ENCODE results near the gene EFHC2. TPM values are rescaled to one million over a fixed set of nuclear protein-coding genes. Genes with fewer than 3 reads are reported as not detected.

The EFHC2 gene
- total RNA-seq, 1 donor from 2014 or later, result under 0.01 TPM

GRCh38 chrX:44232081-44232480 is 111.4 kb downstream of the EFHC2 start:
- Histone ChIP-seq H3K4me3 (ENCODE audit: low read depth, low read length) (no peak overlapping the region), H3K27me3 (ENCODE audit: control insufficient read depth, insufficient read depth, low read length) (no peaks in the 10 kb centered on the region), H3K36me3 (ENCODE audit: control insufficient read depth, insufficient read depth, low read length) (no peaks in the 10 kb centered on the region)
- FAIRE-seq (no peak), DNase-seq (ENCODE audit: low read depth) (no peak)
- TF ChIP-seq, protein P1, sequence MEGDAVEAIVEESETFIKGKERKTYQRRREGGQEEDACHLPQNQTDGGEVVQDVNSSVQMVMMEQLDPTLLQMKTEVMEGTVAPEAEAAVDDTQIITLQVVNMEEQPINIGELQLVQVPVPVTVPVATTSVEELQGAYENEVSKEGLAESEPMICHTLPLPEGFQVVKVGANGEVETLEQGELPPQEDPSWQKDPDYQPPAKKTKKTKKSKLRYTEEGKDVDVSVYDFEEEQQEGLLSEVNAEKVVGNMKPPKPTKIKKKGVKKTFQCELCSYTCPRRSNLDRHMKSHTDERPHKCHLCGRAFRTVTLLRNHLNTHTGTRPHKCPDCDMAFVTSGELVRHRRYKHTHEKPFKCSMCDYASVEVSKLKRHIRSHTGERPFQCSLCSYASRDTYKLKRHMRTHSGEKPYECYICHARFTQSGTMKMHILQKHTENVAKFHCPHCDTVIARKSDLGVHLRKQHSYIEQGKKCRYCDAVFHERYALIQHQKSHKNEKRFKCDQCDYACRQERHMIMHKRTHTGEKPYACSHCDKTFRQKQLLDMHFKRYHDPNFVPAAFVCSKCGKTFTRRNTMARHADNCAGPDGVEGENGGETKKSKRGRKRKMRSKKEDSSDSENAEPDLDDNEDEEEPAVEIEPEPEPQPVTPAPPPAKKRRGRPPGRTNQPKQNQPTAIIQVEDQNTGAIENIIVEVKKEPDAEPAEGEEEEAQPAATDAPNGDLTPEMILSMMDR (IDR thresholded peaks at IDR 0.05; ENCODE audit: insufficient read depth, low read length, severe bottlenecking), result no peak

DNA sequence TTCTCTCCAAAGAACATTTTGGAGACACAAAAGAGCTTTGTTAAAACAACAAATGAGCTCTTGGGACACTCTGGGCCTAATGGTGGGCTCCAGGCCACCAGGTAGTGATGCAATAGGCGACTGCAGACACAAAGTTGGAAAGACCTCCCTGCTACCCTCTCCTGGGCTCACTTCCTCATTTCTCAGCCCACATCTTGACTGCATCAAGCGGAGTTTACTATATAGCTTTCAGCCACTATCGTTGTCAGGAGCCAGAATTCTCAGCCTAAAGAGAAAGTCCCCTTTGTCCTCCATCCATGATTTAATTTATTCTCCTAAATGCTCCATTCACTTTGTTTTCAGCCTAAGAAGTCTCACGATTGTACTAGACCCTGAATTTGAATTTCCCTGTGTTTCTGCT is 114.9 kb downstream of the EFHC2 start:
- no peak for DNase-seq (ENCODE audit: low read depth)
- no peak overlapping the region for H3K4me3 ChIP-seq (ENCODE audit: low read depth, low read length)
- no peaks in the 10 kb centered on the region for H3K27me3 ChIP-seq (ENCODE audit: control insufficient read depth, insufficient read depth, low read length)
- H3K36me3 ChIP-seq (ENCODE audit: control insufficient read depth, insufficient read depth, low read length), result no peaks in the 10 kb centered on the region
- TF ChIP-seq, protein P1 (IDR thresholded peaks at IDR 0.05; ENCODE audit: insufficient read depth, low read length, severe bottlenecking), result no peak
- FAIRE-seq, result no peak

GRCh38 chrX:44227991-44228390 is 115.5 kb downstream of the EFHC2 start:
- Histone ChIP-seq H3K36me3 (ENCODE audit: control insufficient read depth, insufficient read depth, low read length) (no peaks in the 10 kb centered on the region), H3K27me3 (ENCODE audit: control insufficient read depth, insufficient read depth, low read length) (no peaks in the 10 kb centered on the region), H3K4me3 (ENCODE audit: low read depth, low read length) (no peak overlapping the region)
- TF ChIP-seq, protein P1 (IDR thresholded peaks at IDR 0.05; ENCODE audit: insufficient read depth, low read length, severe bottlenecking), result no peak
- no peak for FAIRE-seq
- no peak for DNase-seq (ENCODE audit: low read depth)

DNA sequence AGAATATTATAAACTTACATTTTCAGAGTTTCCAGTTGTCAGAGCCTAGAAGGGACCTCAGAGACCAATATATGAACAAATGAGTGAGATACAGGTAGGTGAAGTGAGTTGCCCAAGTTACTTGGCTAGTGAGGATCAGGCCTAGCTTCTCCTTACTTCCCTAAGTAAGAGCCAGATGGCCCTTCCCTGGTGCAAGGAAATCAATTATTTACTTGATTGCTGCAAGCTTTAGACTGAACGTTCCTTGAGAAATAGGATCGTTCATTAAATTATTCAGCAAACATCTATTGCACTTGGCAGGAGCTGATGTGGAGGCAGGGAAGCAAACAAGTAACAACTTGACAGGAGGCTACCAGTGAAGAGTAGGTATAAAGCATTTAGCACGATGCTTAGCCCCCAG is 117.8 kb downstream of the EFHC2 start:
- TF ChIP-seq, protein P1 (IDR thresholded peaks at IDR 0.05; ENCODE audit: insufficient read depth, low read length, severe bottlenecking), result no peak
- no peak for FAIRE-seq

DNA sequence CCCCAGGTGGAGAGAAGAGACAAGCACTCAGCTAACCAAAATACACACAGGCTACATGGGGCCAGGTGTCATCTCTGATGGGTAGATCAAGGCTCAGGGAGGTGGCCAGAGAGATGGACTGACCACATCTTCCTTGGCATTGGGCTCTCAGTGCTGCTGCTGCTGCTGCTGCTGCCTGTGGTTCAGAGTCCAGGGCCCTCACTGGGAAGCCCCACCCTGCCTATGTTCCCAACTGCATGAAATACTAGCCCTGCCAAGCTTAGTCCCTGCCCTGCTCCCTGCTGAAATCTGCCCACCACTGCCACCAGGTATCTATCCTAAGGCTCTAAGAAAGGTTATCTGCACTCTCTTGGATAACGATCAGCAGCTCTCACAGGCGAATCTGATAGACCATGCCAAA is 118.7 kb downstream of the EFHC2 start:
- FAIRE-seq (no peak), DNase-seq (ENCODE audit: low read depth) (no peak)
- no peaks in the 10 kb centered on the region for H3K36me3 ChIP-seq (ENCODE audit: control insufficient read depth, insufficient read depth, low read length)
- TF ChIP-seq, protein P1 (IDR thresholded peaks at IDR 0.05; ENCODE audit: insufficient read depth, low read length, severe bottlenecking), result no peak
- H3K27me3 ChIP-seq (ENCODE audit: control insufficient read depth, insufficient read depth, low read length), result no peaks in the 10 kb centered on the region
- H3K4me3 ChIP-seq (ENCODE audit: low read depth, low read length), result no peak overlapping the region

More for the DNA sequence above, 117.8 kb downstream of the EFHC2 start:
- DNase-seq (ENCODE audit: low read depth), result peak; percentile 50
- Histone ChIP-seq H3K36me3 (ENCODE audit: control insufficient read depth, insufficient read depth, low read length) (no peaks in the 10 kb centered on the region), H3K4me3 (ENCODE audit: low read depth, low read length) (no peak overlapping the region), H3K27me3 (ENCODE audit: control insufficient read depth, insufficient read depth, low read length) (no peaks in the 10 kb centered on the region)

DNA sequence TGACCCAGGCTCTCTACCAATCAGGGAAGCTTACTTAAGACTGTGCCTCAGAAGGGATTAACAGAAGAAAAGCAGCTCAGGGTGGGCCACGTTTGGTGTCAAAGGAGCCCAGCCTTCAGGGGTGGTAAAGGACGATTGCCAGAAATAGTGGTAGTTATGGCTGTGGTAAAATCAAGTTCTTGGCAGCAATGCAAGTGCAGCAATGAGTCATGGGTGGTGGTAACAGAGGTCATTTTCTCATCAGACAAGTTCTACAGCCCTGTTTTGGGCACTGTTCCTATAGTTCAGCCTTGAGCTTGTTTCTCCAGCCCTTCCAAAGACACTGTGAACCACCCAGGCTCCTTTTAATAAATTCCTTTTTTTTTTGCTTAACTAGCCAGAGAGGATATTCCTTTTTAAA is 120.3 kb downstream of the EFHC2 start:
- no peak overlapping the region for H3K4me3 ChIP-seq (ENCODE audit: low read depth, low read length)
- H3K27me3 ChIP-seq (ENCODE audit: control insufficient read depth, insufficient read depth, low read length), result no peaks in the 10 kb centered on the region
- FAIRE-seq (no peak), DNase-seq (ENCODE audit: low read depth) (peak; percentile 78)
- no peaks in the 10 kb centered on the region for H3K36me3 ChIP-seq (ENCODE audit: control insufficient read depth, insufficient read depth, low read length)
- TF ChIP-seq, protein P1 (IDR thresholded peaks at IDR 0.05; ENCODE audit: insufficient read depth, low read length, severe bottlenecking), result no peak

Data from bronchial epithelial cell (primary cell).